Gastrocnemius medialis (tissue), 4 donors: ENCODE results near the gene RIMKLB. TPM values are rescaled to one million over a fixed set of nuclear protein-coding genes. Genes with fewer than 3 reads are reported as not detected.

ENCODE experiments used
- ATAC-seq, 2 donors: fragments of 150-250 bp; one replicate each; pipeline ENCODE4 v1.9.1; 2016
- DNase-seq, 2 donors: peaks; one replicate each; pipeline ENCODE4 v3.0.0-alpha.2; 2019
- H3K27ac ChIP-seq, 4 donors: fragments of 200-600 bp; sonication (generic); 1 replicate in 1 of 4; 2 replicates in 3 of 4; pipeline ENCODE4 v1.5.1; 2016 to 2018; ENCODE audit warnings: mild to moderate bottlenecking in 2 of 4, moderate library complexity in 1 of 4
- H3K27me3 ChIP-seq, 3 donors: fragments of 200-600 bp; sonication (generic) in 2 of 3; 1 replicate in 1 of 3; 2 replicates in 2 of 3; pipeline versions ENCODE4 v1.5.1 to v1.6.0; 2016 to 2019; ENCODE audit warnings: mild to moderate bottlenecking in 1 of 3, moderate library complexity in 1 of 3
- H3K36me3 ChIP-seq, 2 donors: fragments of 200-600 bp; sonication (generic) in 1 of 2; one replicate each; pipeline ENCODE4 v1.5.1; 2017 to 2018
- H3K4me1 ChIP-seq, 2 donors: fragments of 200-600 bp; sonication (generic) in 1 of 2; one replicate each; pipeline ENCODE4 v1.5.1; 2016 to 2017; ENCODE audit warnings: mild to moderate bottlenecking in 2 of 2
- H3K4me3 ChIP-seq, 4 donors: fragments of 200-600 bp; sonication (generic) in 3 of 4; 1 replicate in 1 of 4; 2 replicates in 3 of 4; pipeline ENCODE4 v1.5.1; 2016 to 2019; ENCODE audit warnings: mild to moderate bottlenecking in 2 of 4
- H3K9me3 ChIP-seq, 3 donors: fragments of 200-600 bp; sonication (generic) in 2 of 3; 1 replicate in 1 of 3; 2 replicates in 2 of 3; pipeline ENCODE4 v1.5.1; 2016 to 2019
- POLR2A ChIP-seq, 2 donors: fragments of 450-650 bp; IDR thresholded peaks; one replicate each; pipeline ENCODE4 v1.6.1; 2017; ENCODE audit warnings: antibody characterized with exemption in 2 of 2, mild to moderate bottlenecking in 2 of 2, moderate library complexity in 2 of 2
- in situ Hi-C, 4 donors: fragments of 200-750 bp; cut with MboI; loops; one replicate each; pipeline versions ENCODE4 v1.15.0 to v1.8.0; 2017; ENCODE audit warnings: low sequenced_read_pairs in 4 of 4
- intact Hi-C: fragments of 100-400 bp; cut with DNase I; formaldehyde crosslinking; loops from one replicate; pipeline ENCODE4 v1.15.1; 2023; ENCODE audit warnings: low total_unique reads
- total RNA-seq, 4 donors: library from RNA; depleted of rRNA; stranded (reverse); fragments of >200 nt; gene quantifications; one replicate each; pipeline versions ENCODE4 v1.1.0 to v1.2.3, GENCODE V29; 2016
- TF ChIP-seq, protein P1 (sequence below), 5 experiments: fragments of 450-650 bp in 3 of 5; fragments of 200-600 bp in 2 of 5; sonication (generic) in 2 of 5; IDR thresholded peaks in 4 of 5; conservative IDR thresholded peaks in 1 of 5; 1 replicate in 4 of 5; 2 replicates in 1 of 5; pipeline ENCODE4 v1.5.1; 2016 to 2019; ENCODE audit warnings: antibody characterized with exemption in 5 of 5, mild to moderate bottlenecking in 3 of 5, moderate library complexity in 3 of 5

RIMKLB gene
- total RNA-seq, 4 donors from 2014 or later: 6.9 to 13.7 (median 11.5) TPM

DNA sequence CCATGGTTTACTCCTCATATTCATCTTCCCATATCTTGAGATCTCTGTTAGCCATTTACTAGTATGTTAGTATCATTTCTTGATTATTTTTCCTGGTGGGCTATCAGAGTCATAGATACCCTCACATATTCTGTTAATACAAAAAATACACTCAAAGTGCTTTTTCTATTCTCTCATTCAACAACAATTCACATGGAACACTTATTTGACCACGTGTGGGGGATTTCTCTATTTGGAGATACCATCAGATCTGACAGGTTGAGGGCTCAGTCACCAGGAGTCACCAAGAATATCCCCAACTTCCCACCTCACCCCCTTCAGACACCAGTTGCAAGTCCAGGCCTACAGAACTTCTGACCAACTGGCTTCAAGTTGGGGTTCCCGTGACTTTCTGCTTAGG lies 72.7 kb downstream of the RIMKLB start:
- no peaks in the 10 kb centered on the region for H3K9me3 ChIP-seq
- H3K4me1 ChIP-seq: no peaks in the 10 kb centered on the region
- H3K27ac ChIP-seq: no peak overlapping the region
- H3K36me3 ChIP-seq: peaks cover 0 to 6% of the 10 kb centered on the region in 2 donors
- TF ChIP-seq, protein P1, sequence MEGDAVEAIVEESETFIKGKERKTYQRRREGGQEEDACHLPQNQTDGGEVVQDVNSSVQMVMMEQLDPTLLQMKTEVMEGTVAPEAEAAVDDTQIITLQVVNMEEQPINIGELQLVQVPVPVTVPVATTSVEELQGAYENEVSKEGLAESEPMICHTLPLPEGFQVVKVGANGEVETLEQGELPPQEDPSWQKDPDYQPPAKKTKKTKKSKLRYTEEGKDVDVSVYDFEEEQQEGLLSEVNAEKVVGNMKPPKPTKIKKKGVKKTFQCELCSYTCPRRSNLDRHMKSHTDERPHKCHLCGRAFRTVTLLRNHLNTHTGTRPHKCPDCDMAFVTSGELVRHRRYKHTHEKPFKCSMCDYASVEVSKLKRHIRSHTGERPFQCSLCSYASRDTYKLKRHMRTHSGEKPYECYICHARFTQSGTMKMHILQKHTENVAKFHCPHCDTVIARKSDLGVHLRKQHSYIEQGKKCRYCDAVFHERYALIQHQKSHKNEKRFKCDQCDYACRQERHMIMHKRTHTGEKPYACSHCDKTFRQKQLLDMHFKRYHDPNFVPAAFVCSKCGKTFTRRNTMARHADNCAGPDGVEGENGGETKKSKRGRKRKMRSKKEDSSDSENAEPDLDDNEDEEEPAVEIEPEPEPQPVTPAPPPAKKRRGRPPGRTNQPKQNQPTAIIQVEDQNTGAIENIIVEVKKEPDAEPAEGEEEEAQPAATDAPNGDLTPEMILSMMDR (IDR thresholded peaks at IDR 0.05 in 4 of 5, conservative IDR thresholded peaks at IDR 0.05 in 1 of 5): no peak
- no peak for TF ChIP-seq POLR2A (IDR thresholded peaks at IDR 0.05)
- ATAC-seq (no peak), DNase-seq (no peak)
- in situ Hi-C loops (no loop called here), intact Hi-C loops (no loop called here)
- H3K27me3 ChIP-seq: no peaks in the 10 kb centered on the region
- no peak overlapping the region for H3K4me3 ChIP-seq

DNA sequence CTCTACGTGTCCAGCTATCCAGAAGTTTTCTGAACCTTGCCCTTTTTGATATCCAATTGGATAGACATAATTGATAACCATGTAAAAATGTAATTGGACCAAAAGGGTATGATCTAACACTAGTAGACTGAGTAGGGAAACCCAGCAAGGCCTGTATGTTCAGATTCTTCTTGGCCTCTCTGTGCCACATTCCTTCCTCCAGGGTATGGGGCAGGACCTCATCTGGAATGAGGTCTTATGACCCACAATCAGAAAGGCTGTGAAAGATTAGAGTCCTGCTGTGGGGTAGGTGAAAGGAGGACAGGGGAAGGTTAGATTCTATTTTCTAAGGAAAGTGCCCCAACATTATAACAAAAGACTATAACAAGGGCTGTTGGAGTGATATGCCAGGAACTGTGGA lies 73.3 kb downstream of the RIMKLB start:
- intact Hi-C loops (no loop called here), in situ Hi-C loops (no loop called here)
- H3K27ac ChIP-seq: no peak overlapping the region
- H3K9me3 ChIP-seq: no peaks in the 10 kb centered on the region
- peaks cover 0 to 6% of the 10 kb centered on the region in 2 donors for H3K36me3 ChIP-seq
- no peak for ATAC-seq
- no peaks in the 10 kb centered on the region for H3K4me1 ChIP-seq
- no peak for DNase-seq
- no peak for TF ChIP-seq POLR2A (IDR thresholded peaks at IDR 0.05)
- TF ChIP-seq, protein P1 (IDR thresholded peaks at IDR 0.05 in 4 of 5, conservative IDR thresholded peaks at IDR 0.05 in 1 of 5): no peak
- no peak overlapping the region for H3K4me3 ChIP-seq
- H3K27me3 ChIP-seq: no peaks in the 10 kb centered on the region

DNA sequence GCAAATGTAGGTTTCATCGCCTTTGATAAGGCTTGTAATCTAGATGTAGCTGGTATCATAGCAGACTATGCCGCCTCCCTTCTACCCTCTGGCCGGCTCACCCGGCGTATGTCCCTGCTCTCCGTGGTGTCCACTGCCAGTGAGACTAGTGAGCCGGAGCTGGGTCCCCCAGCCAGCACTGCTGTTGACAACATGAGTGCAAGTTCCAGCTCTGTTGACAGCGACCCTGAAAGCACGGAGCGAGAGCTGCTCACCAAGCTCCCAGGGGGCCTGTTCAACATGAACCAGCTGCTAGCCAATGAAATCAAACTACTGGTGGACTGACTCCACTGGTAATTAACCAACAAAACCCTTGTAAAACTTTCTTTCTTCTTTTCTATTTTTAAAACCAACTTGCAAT lies 75.7 kb downstream of the RIMKLB start:
- H3K4me1 ChIP-seq: no peaks in the 10 kb centered on the region
- H3K27ac ChIP-seq: no peak overlapping the region
- peaks cover 0 to 12% of the 10 kb centered on the region in 2 donors for H3K36me3 ChIP-seq
- no peaks in the 10 kb centered on the region for H3K9me3 ChIP-seq
- H3K4me3 ChIP-seq: no peak overlapping the region
- intact Hi-C loops (no loop called here), in situ Hi-C loops (no loop called here)
- DNase-seq: no peak
- no peaks in the 10 kb centered on the region for H3K27me3 ChIP-seq
- TF ChIP-seq, protein P1 (IDR thresholded peaks at IDR 0.05 in 4 of 5, conservative IDR thresholded peaks at IDR 0.05 in 1 of 5): no peak
- TF ChIP-seq POLR2A (IDR thresholded peaks at IDR 0.05): no peak
- ATAC-seq: no peak

DNA sequence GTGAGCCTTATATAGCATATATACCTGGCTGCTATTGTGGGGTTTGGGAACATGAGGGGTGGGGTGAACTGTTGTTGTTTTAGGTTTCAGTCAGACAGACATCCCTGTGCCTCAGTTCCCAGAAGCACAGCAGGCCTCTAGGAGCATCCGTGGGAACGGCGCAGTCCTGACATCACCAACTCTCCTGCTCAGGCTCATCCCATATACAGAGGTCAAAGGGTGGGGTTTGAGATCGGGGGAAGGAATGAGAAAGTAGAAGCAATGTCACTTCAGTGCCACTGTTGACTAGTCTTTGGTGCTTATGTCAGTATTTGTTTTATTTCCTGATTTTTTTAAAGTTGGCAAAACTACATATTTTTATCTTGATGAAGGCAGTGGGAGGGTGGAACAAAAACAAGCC lies 81.5 kb downstream of the RIMKLB start:
- intact Hi-C loops (no loop called here), in situ Hi-C loops (no loop called here)
- Histone ChIP-seq H3K27ac (no peak overlapping the region), H3K4me1 (peaks cover 0 to 3% of the 10 kb centered on the region in 2 donors), H3K27me3 (no peaks in the 10 kb centered on the region), H3K4me3 (no peak overlapping the region), H3K36me3 (peaks cover 0 to 17% of the 10 kb centered on the region in 2 donors), H3K9me3 (no peaks in the 10 kb centered on the region)
- ATAC-seq (no peak), DNase-seq (no peak)
- TF ChIP-seq, protein P1 (IDR thresholded peaks at IDR 0.05 in 4 of 5, conservative IDR thresholded peaks at IDR 0.05 in 1 of 5): no peak
- no peak for TF ChIP-seq POLR2A (IDR thresholded peaks at IDR 0.05)

DNA sequence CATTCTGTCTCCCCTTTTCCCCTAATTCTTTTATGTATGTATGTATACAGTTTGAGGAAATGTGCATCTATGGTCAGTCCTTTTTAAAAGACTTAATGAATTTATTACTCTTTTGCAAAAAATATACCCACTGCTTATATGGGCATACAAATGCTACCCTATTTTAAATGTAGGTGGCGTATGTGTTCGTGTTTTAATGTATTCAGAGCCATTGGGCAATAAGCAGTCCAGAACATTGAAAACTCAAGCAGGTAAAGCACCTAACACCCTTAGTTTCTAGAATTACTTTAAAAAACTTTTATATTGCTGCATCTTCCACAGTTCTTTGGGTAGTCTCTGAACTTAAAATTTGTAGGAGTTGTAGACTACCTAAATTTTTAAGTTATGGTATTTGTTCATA lies 82.1 kb downstream of the RIMKLB start:
- in situ Hi-C loops (no loop called here), intact Hi-C loops (no loop called here)
- Histone ChIP-seq H3K27ac (no peak overlapping the region), H3K27me3 (no peaks in the 10 kb centered on the region), H3K36me3 (peaks cover 0 to 17% of the 10 kb centered on the region in 2 donors), H3K9me3 (no peaks in the 10 kb centered on the region), H3K4me1 (peaks cover 0 to 3% of the 10 kb centered on the region in 2 donors), H3K4me3 (no peak overlapping the region)
- DNase-seq (no peak), ATAC-seq (no peak)
- TF ChIP-seq, protein P1 (IDR thresholded peaks at IDR 0.05 in 4 of 5, conservative IDR thresholded peaks at IDR 0.05 in 1 of 5): no peak
- TF ChIP-seq POLR2A (IDR thresholded peaks at IDR 0.05): no peak
